ENCODE results near the gene FAM83D. TPM values are rescaled to one million over a fixed set of nuclear protein-coding genes. Genes with fewer than 3 reads are reported as not detected.

The FAM83D gene
- total RNA-seq, 1 donor from 2014 or later: 20.4 TPM

GRCh38 chr20:38962928-38963401 lies 36.7 kb downstream of the FAM83D start:
- TF ChIP-seq POLR2AphosphoS5 (IDR thresholded peaks at IDR 0.05; ENCODE audit: insufficient read depth in 1 of 2, low read depth in 1 of 2) (no peak), POLR2A (IDR thresholded peaks at IDR 0.05) (no peak), CTCF (IDR thresholded peaks at IDR 0.05) (no peak)
- Histone ChIP-seq H3K27ac (peak overlapping the region; percentile 95), H3K27me3 (no peaks in the 10 kb centered on the region), H3K4me1 (peaks cover 23% of the 10 kb centered on the region), H3K4me3 (peak overlapping the region; percentile 99 to 100), H3K36me3 (no peaks in the 10 kb centered on the region), H3K9me3 (no peaks in the 10 kb centered on the region)
- intact Hi-C loops (cut with DNase I): no loop called here
- DNase-seq (ENCODE audit: extremely low spot score in 2 of 2): no peak

GRCh38 chr20:38963745-38964144 lies 37.5 kb downstream of the FAM83D start:
- Histone ChIP-seq H3K27me3 (no peaks in the 10 kb centered on the region), H3K36me3 (no peaks in the 10 kb centered on the region), H3K27ac (no peak overlapping the region), H3K4me3 (no peak overlapping the region), H3K9me3 (no peaks in the 10 kb centered on the region), H3K4me1 (peaks cover 23% of the 10 kb centered on the region)
- intact Hi-C loops (cut with DNase I): no loop called here
- DNase-seq (ENCODE audit: extremely low spot score in 2 of 2): no peak
- TF ChIP-seq POLR2AphosphoS5 (IDR thresholded peaks at IDR 0.05; ENCODE audit: insufficient read depth in 1 of 2, low read depth in 1 of 2): no peak
- no peak for TF ChIP-seq CTCF (IDR thresholded peaks at IDR 0.05)

- no peaks in the 10 kb centered on the region for H3K27me3 ChIP-seq
- DNase-seq (ENCODE audit: extremely low spot score in 2 of 2): no peak
- TF ChIP-seq POLR2AphosphoS5 (IDR thresholded peaks at IDR 0.05; ENCODE audit: insufficient read depth in 1 of 2, low read depth in 1 of 2): no peak
- TF ChIP-seq POLR2A (IDR thresholded peaks at IDR 0.05): no peak
- no peak for TF ChIP-seq CTCF (IDR thresholded peaks at IDR 0.05)
- H3K36me3 ChIP-seq: peaks cover 0 to 14% of the 10 kb centered on the region in 2 donors
- no peaks in the 10 kb centered on the region for H3K9me3 ChIP-seq
- intact Hi-C loops (cut with DNase I): no loop called here
- no peak overlapping the region for H3K4me3 ChIP-seq
- H3K27ac ChIP-seq: no peak overlapping the region
- H3K4me1 ChIP-seq: peaks cover 23% of the 10 kb centered on the region
These were observed 39.0 kb downstream of the FAM83D start for GRCh38 chr20:38965264-38965663.

GRCh38 chr20:38968090-38968489 lies 41.9 kb downstream of the FAM83D start:
- intact Hi-C loops (cut with DNase I): no loop called here
- DNase-seq (ENCODE audit: extremely low spot score in 2 of 2): no peak
- H3K27me3 ChIP-seq: no peaks in the 10 kb centered on the region
- no peak overlapping the region for H3K27ac ChIP-seq
- no peaks in the 10 kb centered on the region for H3K9me3 ChIP-seq
- H3K36me3 ChIP-seq: peaks cover 0 to 23% of the 10 kb centered on the region in 2 donors
- no peak for TF ChIP-seq POLR2AphosphoS5 (IDR thresholded peaks at IDR 0.05; ENCODE audit: insufficient read depth in 1 of 2, low read depth in 1 of 2)
- no peak for TF ChIP-seq CTCF (IDR thresholded peaks at IDR 0.05)
- no peak for TF ChIP-seq POLR2A (IDR thresholded peaks at IDR 0.05)
- H3K4me1 ChIP-seq: peaks cover 11% of the 10 kb centered on the region
- no peak overlapping the region for H3K4me3 ChIP-seq

- intact Hi-C loops (cut with DNase I): no loop called here
- H3K4me1 ChIP-seq: peaks cover 13% of the 10 kb centered on the region
These were observed 43.5 kb downstream of the FAM83D start for GRCh38 chr20:38969708-38970107.

More at GRCh38 chr20:38969708-38970107, 43.5 kb downstream of the FAM83D start:
- H3K36me3 ChIP-seq: peaks cover 0 to 28% of the 10 kb centered on the region in 2 donors
- TF ChIP-seq POLR2AphosphoS5 (IDR thresholded peaks at IDR 0.05; ENCODE audit: insufficient read depth in 1 of 2, low read depth in 1 of 2): no peak
- no peak for TF ChIP-seq CTCF (IDR thresholded peaks at IDR 0.05)
- TF ChIP-seq POLR2A (IDR thresholded peaks at IDR 0.05): no peak
- no peaks in the 10 kb centered on the region for H3K9me3 ChIP-seq
- DNase-seq (ENCODE audit: extremely low spot score in 2 of 2): no peak
- H3K27ac ChIP-seq: no peak overlapping the region
- H3K27me3 ChIP-seq: no peaks in the 10 kb centered on the region
- H3K4me3 ChIP-seq: no peak overlapping the region

All from vagina (tissue), 2 donors.